Ishikawa (cell line): Measurements from ENCODE around the gene NOL4L.

Source experiments
- RAD21 ChIP-seq: IDR thresholded peaks from 2 replicates; pipeline ENCODE4 v1.6.1; 2012; ENCODE audit warnings: low read depth
- TF ChIP-seq, protein P1 (sequence below): IDR thresholded peaks from 2 replicates; pipeline ENCODE4 v1.6.1; 2012

DNA sequence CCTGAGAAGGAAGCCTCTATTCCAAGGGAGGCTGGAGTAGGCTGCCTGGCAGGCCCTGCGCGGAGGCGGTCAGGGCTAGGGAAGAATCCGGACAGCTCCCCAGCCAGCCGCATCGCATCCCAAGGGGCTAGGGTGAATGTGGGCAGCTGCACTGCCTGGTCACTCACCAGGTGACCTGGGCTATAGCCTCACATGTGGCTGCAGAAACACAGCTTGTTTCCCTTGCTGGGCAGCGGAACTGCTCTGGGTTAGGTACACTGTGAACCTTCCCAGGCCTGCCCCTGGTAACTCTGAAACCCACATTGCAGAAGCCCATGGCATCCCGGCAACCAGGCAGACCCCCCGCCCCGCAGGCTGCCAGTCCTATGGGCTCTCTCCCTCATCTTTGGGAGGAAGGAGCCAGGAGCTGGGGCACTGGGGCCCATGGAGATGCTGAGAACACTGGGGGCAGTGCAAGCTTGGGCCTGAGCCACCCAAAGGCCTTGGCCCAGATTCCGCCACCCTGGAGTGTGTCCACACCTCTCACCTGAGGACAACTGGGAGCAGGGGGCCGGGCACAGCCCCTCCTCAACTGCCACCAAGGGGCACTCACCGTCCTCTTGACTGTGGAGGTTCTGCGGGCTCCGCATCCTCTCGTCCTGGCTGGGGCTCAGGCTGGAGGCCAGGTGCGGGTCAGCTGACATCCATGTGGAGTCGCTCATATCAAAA, 111.0 kb downstream of the NOL4L start:
- TF ChIP-seq, protein P1, sequence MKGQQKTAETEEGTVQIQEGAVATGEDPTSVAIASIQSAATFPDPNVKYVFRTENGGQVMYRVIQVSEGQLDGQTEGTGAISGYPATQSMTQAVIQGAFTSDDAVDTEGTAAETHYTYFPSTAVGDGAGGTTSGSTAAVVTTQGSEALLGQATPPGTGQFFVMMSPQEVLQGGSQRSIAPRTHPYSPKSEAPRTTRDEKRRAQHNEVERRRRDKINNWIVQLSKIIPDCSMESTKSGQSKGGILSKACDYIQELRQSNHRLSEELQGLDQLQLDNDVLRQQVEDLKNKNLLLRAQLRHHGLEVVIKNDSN, result no peak
- no peak for TF ChIP-seq RAD21
